Kidney (tissue), 2 donors: ENCODE results near the gene PPP1R16B. TPM values are rescaled to one million over a fixed set of nuclear protein-coding genes. Genes with fewer than 3 reads are reported as not detected.

ENCODE experiments used
- polyA plus RNA-seq: library from polyadenylated mRNA; stranded (reverse); fragments of 350-450 nt; fragmentation: Illumina TruSeq; extraction: RNeasy Lipid Tissue Mini Kit (QIAGEN cat#74804); gene quantifications from one replicate; pipeline ENCODE4 v1.2.3, GENCODE V29; 2014; ENCODE audit warnings: low read depth, low replicate concordance; ENCODE audit not compliant: insufficient read depth
- total RNA-seq: library from RNA; stranded (reverse); fragmentation: NEBNext Ultra II Directional; extraction: Animal tissue kit (Norgen Biotek cat#: 25700); gene quantifications from one replicate; pipeline ENCODE4 v1.2.1, GENCODE V29; 2021
- donor health status: DM: yes; HTN: yes; CAD: no.

PPP1R16B gene
- total and polyA plus RNA-seq, 2 donors from 2014 or later = 11.5 to 29.4 TPM

Other genes with a start within 250 kb of the PPP1R16B start
- gene ADIG, start 224.5 kb upstream of the PPP1R16B start, total RNA-seq = not detected
- gene ADIG, start 224.5 kb upstream of the PPP1R16B start, polyA plus RNA-seq = 0.58 TPM
- gene ARHGAP40, start 203.9 kb upstream of the PPP1R16B start, total RNA-seq = 20.2 TPM
- gene ARHGAP40, start 203.9 kb upstream of the PPP1R16B start, polyA plus RNA-seq = 1.3 TPM
- not detected for gene SLC32A1, start 81.2 kb upstream of the PPP1R16B start, total RNA-seq
- gene SLC32A1, start 81.2 kb upstream of the PPP1R16B start, polyA plus RNA-seq = not detected
- 8.4 TPM for gene ACTR5, start 57.2 kb upstream of the PPP1R16B start, total RNA-seq
- 5.8 TPM for gene ACTR5, start 57.2 kb upstream of the PPP1R16B start, polyA plus RNA-seq
- gene FAM83D, start 120.7 kb downstream of the PPP1R16B start, total RNA-seq = 0.79 TPM
- 1.2 TPM for gene FAM83D, start 120.7 kb downstream of the PPP1R16B start, polyA plus RNA-seq
- gene DHX35, start 156.6 kb downstream of the PPP1R16B start, total RNA-seq = 11.0 TPM
- gene DHX35, start 156.6 kb downstream of the PPP1R16B start, polyA plus RNA-seq = 6.9 TPM